CD14-positive monocyte (primary cell): Measurements from ENCODE around the gene SLC2A1. TPM values are rescaled to one million over a fixed set of nuclear protein-coding genes. Genes with fewer than 3 reads are reported as not detected.
A peak's percentile ranks its signal among the peaks of the same experiment; 100 is the strongest.

Experiments
- DNase-seq, 3 donors: peaks; one replicate each; pipeline ENCODE4 v3.0.0-alpha.2; 2011 to 2022
- H2AFZ ChIP-seq: 2 replicates; pipeline ENCODE4 v1.6.0; 2012; ENCODE audit warnings: mild to moderate bottlenecking, low read depth, low read length, inconsistent platforms; ENCODE audit not compliant: insufficient read depth, poor library complexity, severe bottlenecking
- H3K27ac ChIP-seq, 2 donors: 1 replicate in 1 of 2; 2 replicates in 1 of 2; pipeline ENCODE4 v1.5.1; 2012 to 2013; ENCODE audit warnings: low read length in 2 of 2, control low read depth in 1 of 2, inconsistent platforms in 1 of 2, low read depth in 1 of 2, mild to moderate bottlenecking in 1 of 2
- H3K27me3 ChIP-seq, 2 donors: one replicate each; pipeline versions ENCODE4 v1.6.0 to v1.6.1; 2011 to 2013; ENCODE audit warnings: low read length in 2 of 2; ENCODE audit not compliant: control insufficient read depth in 2 of 2, insufficient read depth in 2 of 2
- H3K36me3 ChIP-seq, 2 donors: replicated peaks in 1 of 2; 1 replicate in 1 of 2; 2 replicates in 1 of 2; pipeline versions ENCODE4 v1.5.1 to v1.6.1; 2012 to 2013; ENCODE audit warnings: low read length in 2 of 2, control low read depth in 1 of 2, inconsistent platforms in 1 of 2, mild to moderate bottlenecking in 1 of 2; ENCODE audit not compliant: insufficient read depth in 2 of 2, control insufficient read depth in 1 of 2
- H3K4me1 ChIP-seq, 2 donors: 1 replicate in 1 of 2; 2 replicates in 1 of 2; pipeline versions ENCODE4 v1.5.1 to v1.6.1; 2012 to 2013; ENCODE audit warnings: low read length in 2 of 2, control low read depth in 1 of 2, inconsistent platforms in 1 of 2, mild to moderate bottlenecking in 1 of 2, moderate library complexity in 1 of 2; ENCODE audit not compliant: insufficient read depth in 2 of 2, control insufficient read depth in 1 of 2
- H3K4me2 ChIP-seq: replicated peaks from 2 replicates; pipeline ENCODE3; 2012; ENCODE audit warnings: low read length, moderate library complexity, mild to moderate bottlenecking; ENCODE audit not compliant: poor library complexity, severe bottlenecking; ENCODE audit errors: extremely low read depth
- H3K4me3 ChIP-seq, 3 experiments: fragments of 200-600 bp in 1 of 3; sonication (generic) in 1 of 3; replicated peaks in 1 of 3; 1 replicate in 2 of 3; 2 replicates in 1 of 3; pipeline ENCODE4 v1.5.1; 2011 to 2013; ENCODE audit warnings: low read length in 3 of 3, mild to moderate bottlenecking in 3 of 3, control low read depth in 2 of 3, low read depth in 2 of 3, inconsistent platforms in 1 of 3, moderate library complexity in 1 of 3
- H3K79me2 ChIP-seq: 2 replicates; pipeline ENCODE4 v1.6.0; 2012; ENCODE audit warnings: mild to moderate bottlenecking, control low read depth, inconsistent platforms, low read length, moderate library complexity; ENCODE audit not compliant: insufficient read depth
- H3K9ac ChIP-seq: 2 replicates; pipeline ENCODE4 v1.6.0; 2017; ENCODE audit warnings: low read length, mild to moderate bottlenecking; ENCODE audit not compliant: insufficient read depth, poor library complexity, severe bottlenecking
- H3K9me3 ChIP-seq, 2 donors: replicated peaks in 1 of 2; 1 replicate in 1 of 2; 2 replicates in 1 of 2; pipeline versions ENCODE4 v1.5.1 to v1.6.1; 2012 to 2013; ENCODE audit warnings: low read length in 2 of 2, control low read depth in 1 of 2; ENCODE audit not compliant: control insufficient read depth in 1 of 2, insufficient read depth in 1 of 2
- H4K20me1 ChIP-seq: 2 replicates; pipeline ENCODE4 v1.6.0; 2012; ENCODE audit warnings: mild to moderate bottlenecking, low read length, control low read depth, moderate library complexity; ENCODE audit not compliant: insufficient read depth
- H3K27ac Mint-ChIP-seq, 7 donors: one replicate each; pipeline ENCODE4 v1.8.0; 2020; ENCODE audit warnings: mild to moderate bottlenecking in 7 of 7, mixed read lengths in 7 of 7, moderate library complexity in 6 of 7, inconsistent platforms in 2 of 7
- H3K27me3 Mint-ChIP-seq, 3 donors: one replicate each; pipeline ENCODE4 v1.8.0; 2021 to 2022; ENCODE audit warnings: low read depth in 3 of 3, mild to moderate bottlenecking in 3 of 3, mixed read lengths in 3 of 3, moderate library complexity in 3 of 3, inconsistent platforms in 1 of 3
- H3K36me3 Mint-ChIP-seq, 2 donors: one replicate each; pipeline ENCODE4 v1.8.0; 2020; ENCODE audit warnings: mixed read lengths in 2 of 2, inconsistent platforms in 1 of 2, mild to moderate bottlenecking in 1 of 2
- H3K4me1 Mint-ChIP-seq: one replicate; pipeline ENCODE4 v1.8.0; 2020; ENCODE audit warnings: mild to moderate bottlenecking, mixed read lengths
- H3K4me3 Mint-ChIP-seq, 2 donors: one replicate each; pipeline ENCODE4 v1.8.0; 2020; ENCODE audit warnings: mild to moderate bottlenecking in 2 of 2, mixed read lengths in 2 of 2, moderate library complexity in 1 of 2
- H3K9me3 Mint-ChIP-seq, 7 donors: one replicate each; pipeline ENCODE4 v1.8.0; 2020 to 2022; ENCODE audit warnings: mixed read lengths in 7 of 7, mild to moderate bottlenecking in 6 of 7, moderate library complexity in 6 of 7, inconsistent platforms in 2 of 7
- WGBS: methylation state at CpG from one replicate; pipeline ENCODE4 v1.1.5; 2013; ENCODE audit warnings: missing lambda C conversion rate; ENCODE audit not compliant: insufficient coverage; 5-methylcytosine and 5-hydroxymethylcytosine counted together
- intact Hi-C, 2 donors: fragments of 100-400 bp; cut with micrococcal nuclease; formaldehyde crosslinking; loops; one replicate each; pipeline versions ENCODE4 v1.15.0 to v1.15.1; 2023
- polyA plus RNA-seq, 3 donors: library from polyadenylated mRNA; depleted of rRNA in 1 of 3; unstranded in 2 of 3; stranded (reverse) in 1 of 3; fragments of 300-500 nt in 2 of 3; fragments of >200 nt in 1 of 3; fragmentation: Illumina TruSeq in 2 of 3; gene quantifications; 1 replicate in 2 of 3; 2 replicates in 1 of 3; pipeline ENCODE4 v1.2.3, GENCODE V29; 2012 to 2021
- TF ChIP-seq, protein P1 (sequence below): fragments of 200-600 bp; IDR thresholded peaks from one replicate; pipeline ENCODE4 v1.8.0; 2022; ENCODE audit warnings: antibody characterized with exemption, mild to moderate bottlenecking

The SLC2A1 gene
- polyA plus RNA-seq, 3 donors, result 0.56 to 5.0 (median 0.71) TPM

DNA sequence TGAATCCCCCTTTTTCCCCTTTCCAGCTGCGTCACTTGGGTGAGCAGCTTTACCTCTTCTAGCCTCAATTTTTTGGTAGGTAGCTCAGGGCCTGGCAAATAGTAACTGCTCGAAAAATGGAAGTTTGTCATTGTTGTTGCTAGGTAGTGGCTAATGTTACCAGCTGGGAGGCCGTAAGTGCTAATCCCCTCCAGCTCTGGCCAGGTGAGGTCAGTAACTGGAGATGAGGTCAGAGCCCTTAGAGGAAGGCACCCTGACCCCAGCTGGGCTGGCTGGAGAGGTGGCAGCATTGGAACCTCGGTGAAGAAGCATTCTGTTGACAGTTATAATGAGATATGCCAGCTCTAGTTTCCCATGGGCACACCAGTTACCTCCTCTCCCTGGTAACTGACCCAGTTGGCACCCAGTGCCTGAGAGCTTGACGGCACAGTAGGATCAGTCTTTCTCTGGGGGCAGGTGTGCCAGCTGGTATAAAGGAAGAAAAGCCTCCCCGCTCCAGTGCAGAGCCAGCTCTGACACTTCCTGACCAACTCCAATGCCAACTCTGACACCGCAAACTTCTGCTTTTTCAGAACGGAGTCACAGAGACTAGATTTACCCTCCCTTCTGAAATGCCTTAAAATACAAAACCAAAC, 35.0 kb upstream of the SLC2A1 start:
- peaks cover 0 to 3% (median 0%) of the 10 kb centered on the region in 7 donors for H3K9me3 Mint-ChIP-seq
- peaks cover 9 to 11% of the 10 kb centered on the region in 2 donors for H3K4me1 ChIP-seq
- H3K36me3 ChIP-seq, result no peaks in the 10 kb centered on the region
- TF ChIP-seq, protein P1, sequence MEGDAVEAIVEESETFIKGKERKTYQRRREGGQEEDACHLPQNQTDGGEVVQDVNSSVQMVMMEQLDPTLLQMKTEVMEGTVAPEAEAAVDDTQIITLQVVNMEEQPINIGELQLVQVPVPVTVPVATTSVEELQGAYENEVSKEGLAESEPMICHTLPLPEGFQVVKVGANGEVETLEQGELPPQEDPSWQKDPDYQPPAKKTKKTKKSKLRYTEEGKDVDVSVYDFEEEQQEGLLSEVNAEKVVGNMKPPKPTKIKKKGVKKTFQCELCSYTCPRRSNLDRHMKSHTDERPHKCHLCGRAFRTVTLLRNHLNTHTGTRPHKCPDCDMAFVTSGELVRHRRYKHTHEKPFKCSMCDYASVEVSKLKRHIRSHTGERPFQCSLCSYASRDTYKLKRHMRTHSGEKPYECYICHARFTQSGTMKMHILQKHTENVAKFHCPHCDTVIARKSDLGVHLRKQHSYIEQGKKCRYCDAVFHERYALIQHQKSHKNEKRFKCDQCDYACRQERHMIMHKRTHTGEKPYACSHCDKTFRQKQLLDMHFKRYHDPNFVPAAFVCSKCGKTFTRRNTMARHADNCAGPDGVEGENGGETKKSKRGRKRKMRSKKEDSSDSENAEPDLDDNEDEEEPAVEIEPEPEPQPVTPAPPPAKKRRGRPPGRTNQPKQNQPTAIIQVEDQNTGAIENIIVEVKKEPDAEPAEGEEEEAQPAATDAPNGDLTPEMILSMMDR, result no peak
- H4K20me1 ChIP-seq, result no peaks in the 10 kb centered on the region
- H3K79me2 ChIP-seq, result no peaks in the 10 kb centered on the region
- H3K27ac ChIP-seq, result no peak overlapping the region
- H3K4me3 ChIP-seq, result no peak overlapping the region
- peak overlapping the region in 4 of 7 donors; percentile 2 to 67 (median 36) for H3K27ac Mint-ChIP-seq
- peaks cover 0 to 2% (median 0%) of the 10 kb centered on the region in 3 donors for H3K27me3 Mint-ChIP-seq
- H3K9ac ChIP-seq, result peak overlapping the region; percentile 17
- H3K4me2 ChIP-seq, result peak overlapping the region; percentile 21
- H3K4me1 Mint-ChIP-seq, result peaks cover 11% of the 10 kb centered on the region
- H3K36me3 Mint-ChIP-seq, result no peaks in the 10 kb centered on the region
- 17% methylated on average over 6 of the region's 8 CpGs for WGBS
- peak overlapping the region in 1 of 2 donors; percentile 49 for H3K4me3 Mint-ChIP-seq
- peak; percentile 60 to 64 (median 60) for DNase-seq
- H3K27me3 ChIP-seq, result no peaks in the 10 kb centered on the region
- H3K9me3 ChIP-seq, result no peaks in the 10 kb centered on the region
- intact Hi-C loops, result loop anchor here in 1 of 2 donors (10.0 kb wide), 1 partner anchor 69 kb away; no protein-coding TSS in a partner anchor
- peak overlapping the region; percentile 69 for H2AFZ ChIP-seq

DNA sequence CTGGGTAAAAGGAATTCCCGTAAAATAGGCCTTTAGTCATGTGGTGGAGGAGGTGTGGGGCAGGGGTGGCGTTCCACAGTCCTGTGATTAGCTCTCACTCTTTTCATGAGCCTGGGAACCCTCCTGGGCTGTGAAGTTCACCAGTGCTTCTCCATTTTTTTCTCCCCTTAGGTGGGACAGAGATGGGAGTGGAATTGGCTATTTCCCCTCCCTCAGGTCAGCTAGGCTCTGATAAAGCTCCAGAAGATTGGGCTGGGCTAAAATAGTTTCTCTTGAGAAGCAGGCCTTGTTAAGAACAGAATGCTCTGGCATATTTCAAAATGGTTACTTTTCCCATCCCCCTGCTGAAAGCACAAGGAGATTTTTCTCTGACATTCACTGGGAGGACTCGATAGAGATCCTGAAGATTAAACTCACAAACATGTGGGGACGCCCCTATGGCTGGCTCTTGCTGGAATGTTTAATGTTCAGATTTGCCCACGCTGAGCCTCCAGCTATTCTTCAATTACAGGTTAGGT, 33.4 kb upstream of the SLC2A1 start:
- Mint-ChIP-seq H3K27me3 (peaks cover 0 to 2% (median 0%) of the 10 kb centered on the region in 3 donors), H3K27ac (no peak overlapping the region)

More for the DNA sequence above, 33.4 kb upstream of the SLC2A1 start:
- Mint-ChIP-seq H3K36me3 (no peaks in the 10 kb centered on the region), H3K4me1 (peaks cover 11% of the 10 kb centered on the region), H3K4me3 (no peak overlapping the region), H3K9me3 (peaks cover 0 to 3% (median 0%) of the 10 kb centered on the region in 7 donors)
- Histone ChIP-seq H3K4me3 (no peak overlapping the region), H4K20me1 (no peaks in the 10 kb centered on the region), H3K9me3 (no peaks in the 10 kb centered on the region), H3K36me3 (no peaks in the 10 kb centered on the region), H3K9ac (no peak overlapping the region), H2AFZ (no peak overlapping the region), H3K79me2 (no peaks in the 10 kb centered on the region), H3K27ac (no peak overlapping the region), H3K27me3 (no peaks in the 10 kb centered on the region), H3K4me2 (no peak overlapping the region), H3K4me1 (peaks cover 9 to 11% of the 10 kb centered on the region in 2 donors)
- 90% methylated on average over 2 of the region's 5 CpGs for WGBS
- TF ChIP-seq, protein P1, result no peak
- no peak for DNase-seq
- intact Hi-C loops, result loop anchor here in 1 of 2 donors (10.0 kb wide), 1 partner anchor 67 kb away; no protein-coding TSS in a partner anchor
